Measurements from ENCODE around the gene SMIM43. TPM values are rescaled to one million over a fixed set of nuclear protein-coding genes. Genes with fewer than 3 reads are reported as not detected.

SMIM43 gene
- total RNA-seq, 1 experiment from 2014 or later: 0.45 TPM

GRCh38 chr4:121796283-121796682, 31.3 kb upstream of the SMIM43 start:
- no peak for TF ChIP-seq CTCF (conservative IDR thresholded peaks at IDR 0.05; ENCODE audit: low read depth, low read length)
- no peak for TF ChIP-seq EZH2 (IDR thresholded peaks at IDR 0.05; ENCODE audit: borderline replicate concordance, low read depth, low read length, poor library complexity, severe bottlenecking)
- CTCF ChIA-PET: no interaction called here
- peaks cover 4% of the 10 kb centered on the region for H3K4me1 ChIP-seq (ENCODE audit: insufficient read depth, low read length, poor library complexity, severe bottlenecking)
- intact Hi-C loops (cut with micrococcal nuclease; ENCODE audit: unreplicated experiment): no loop called here
- H3K27me3 ChIP-seq (replicated peaks; ENCODE audit: insufficient read depth, low read depth, low read length, poor library complexity): no peaks in the 10 kb centered on the region
- no peak overlapping the region for H3K4me3 ChIP-seq (ENCODE audit: low read depth, low read length, poor library complexity, severe bottlenecking)
- H3K9me3 ChIP-seq (ENCODE audit: low read depth, low read length, poor library complexity, severe bottlenecking): no peaks in the 10 kb centered on the region
- POLR2A ChIA-PET (ENCODE audit: low non-redundant PET): no interaction called here
- no peak overlapping the region for H3K27ac ChIP-seq (ENCODE audit: low read depth, low read length, poor library complexity, severe bottlenecking)
- no TSS peak for BruUV-seq (replicated peaks)
- no peaks in the 10 kb centered on the region for H3K36me3 ChIP-seq (ENCODE audit: insufficient read depth, low read length, poor library complexity, severe bottlenecking)
- DNase-seq (ENCODE audit: low spot score): no peak

- DNase-seq (ENCODE audit: low spot score): no peak
- Histone ChIP-seq H3K4me3 (ENCODE audit: low read depth, low read length, poor library complexity, severe bottlenecking) (no peak overlapping the region), H3K36me3 (ENCODE audit: insufficient read depth, low read length, poor library complexity, severe bottlenecking) (no peaks in the 10 kb centered on the region), H3K27me3 (replicated peaks; ENCODE audit: insufficient read depth, low read depth, low read length, poor library complexity) (no peaks in the 10 kb centered on the region), H3K4me1 (ENCODE audit: insufficient read depth, low read length, poor library complexity, severe bottlenecking) (peaks cover 15% of the 10 kb centered on the region), H3K9me3 (ENCODE audit: low read depth, low read length, poor library complexity, severe bottlenecking) (no peaks in the 10 kb centered on the region), H3K27ac (ENCODE audit: low read depth, low read length, poor library complexity, severe bottlenecking) (no peak overlapping the region)
- CTCF ChIA-PET: no interaction called here
- BruUV-seq (replicated peaks): no TSS peak
- TF ChIP-seq EZH2 (IDR thresholded peaks at IDR 0.05; ENCODE audit: borderline replicate concordance, low read depth, low read length, poor library complexity, severe bottlenecking): no peak
- no peak for TF ChIP-seq CTCF (conservative IDR thresholded peaks at IDR 0.05; ENCODE audit: low read depth, low read length)
- intact Hi-C loops (cut with micrococcal nuclease; ENCODE audit: unreplicated experiment): no loop called here
- POLR2A ChIA-PET (ENCODE audit: low non-redundant PET): no interaction called here
Measured at GRCh38 chr4:121794505-121795188, 29.7 kb upstream of the SMIM43 start.

DNA sequence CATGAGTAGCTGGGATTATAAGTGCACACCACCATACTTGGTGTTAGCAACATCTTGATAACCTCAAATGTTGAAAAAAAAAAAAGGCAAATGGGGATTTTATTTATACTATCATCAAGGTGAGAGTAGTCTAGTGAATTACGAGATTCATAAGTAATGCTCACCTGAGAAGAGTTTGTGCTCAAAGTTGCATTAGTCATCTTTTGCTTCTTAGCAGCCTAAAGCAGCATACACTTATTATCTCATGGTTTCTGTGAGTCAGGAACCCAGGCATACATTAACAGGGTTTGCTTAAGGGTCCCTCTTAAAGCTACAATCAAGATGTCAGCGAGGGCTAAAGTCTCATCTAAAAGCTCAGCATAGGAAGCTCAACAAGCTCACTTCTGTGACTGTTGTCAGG, 28.0 kb upstream of the SMIM43 start:
- Histone ChIP-seq H3K36me3 (ENCODE audit: insufficient read depth, low read length, poor library complexity, severe bottlenecking) (no peaks in the 10 kb centered on the region), H3K27ac (ENCODE audit: low read depth, low read length, poor library complexity, severe bottlenecking) (no peak overlapping the region), H3K4me3 (ENCODE audit: low read depth, low read length, poor library complexity, severe bottlenecking) (no peak overlapping the region), H3K27me3 (replicated peaks; ENCODE audit: insufficient read depth, low read depth, low read length, poor library complexity) (no peaks in the 10 kb centered on the region), H3K9me3 (ENCODE audit: low read depth, low read length, poor library complexity, severe bottlenecking) (no peaks in the 10 kb centered on the region), H3K4me1 (ENCODE audit: insufficient read depth, low read length, poor library complexity, severe bottlenecking) (peaks cover 21% of the 10 kb centered on the region)
- BruUV-seq (replicated peaks): no TSS peak
- ChIA-PET CTCF (no interaction called here), POLR2A (ENCODE audit: low non-redundant PET) (no interaction called here)
- intact Hi-C loops (cut with micrococcal nuclease; ENCODE audit: unreplicated experiment): no loop called here
- TF ChIP-seq CTCF (conservative IDR thresholded peaks at IDR 0.05; ENCODE audit: low read depth, low read length) (no peak), EZH2 (IDR thresholded peaks at IDR 0.05; ENCODE audit: borderline replicate concordance, low read depth, low read length, poor library complexity, severe bottlenecking) (no peak)
- no peak for DNase-seq (ENCODE audit: low spot score)

All from A673 (cell line).